Keratinocyte (primary cell): Measurements from ENCODE around the gene POP4. TPM values are rescaled to one million over a fixed set of nuclear protein-coding genes. Genes with fewer than 3 reads are reported as not detected.

ENCODE experiments used
- DNase-seq: peaks from one replicate; pipeline ENCODE4 v3.0.0-alpha.2; 2011; ENCODE audit warnings: low read depth, missing footprints, low spot score
- FAIRE-seq: peaks from 2 replicates; lab custom pipeline; 2011; peaks lifted over from hg19 to GRCh38; lab: Jason Lieb, UNC
- H2AFZ ChIP-seq: 2 replicates; pipeline ENCODE4 v1.6.0; 2012; ENCODE audit warnings: low read length, control low read depth, inconsistent platforms; ENCODE audit not compliant: control insufficient read depth
- H3K27ac ChIP-seq: 2 replicates; pipeline ENCODE4 v1.5.1; 2011; ENCODE audit warnings: low read length; ENCODE audit not compliant: control insufficient read depth, insufficient read depth
- H3K27me3 ChIP-seq: 3 replicates; pipeline ENCODE4 v1.6.0; 2011; ENCODE audit warnings: low read length; ENCODE audit not compliant: control insufficient read depth, insufficient read depth; ENCODE audit errors: extremely low read depth
- H3K36me3 ChIP-seq, 2 experiments: 2 replicates in 1 of 2; 3 replicates in 1 of 2; pipeline ENCODE4 v1.5.1; 2011; ENCODE audit warnings: low read length in 2 of 2, mild to moderate bottlenecking in 1 of 2; ENCODE audit not compliant: control insufficient read depth in 2 of 2, insufficient read depth in 2 of 2; ENCODE audit errors: extremely low read depth in 1 of 2
- H3K4me1 ChIP-seq: 3 replicates; pipeline ENCODE4 v1.5.1; 2011; ENCODE audit warnings: low read length; ENCODE audit not compliant: control insufficient read depth, insufficient read depth; ENCODE audit errors: extremely low read depth
- H3K4me2 ChIP-seq: 3 replicates; pipeline ENCODE4 v1.6.0; 2011; ENCODE audit warnings: low read depth, low read length; ENCODE audit not compliant: control insufficient read depth, insufficient read depth; ENCODE audit errors: extremely low read depth
- H3K4me3 ChIP-seq, 3 experiments: fragments of 200-600 bp in 1 of 3; sonication (generic) in 1 of 3; 2 replicates in 2 of 3; 3 replicates in 1 of 3; pipeline ENCODE4 v1.5.1; 2011 to 2016; ENCODE audit warnings: low read length in 3 of 3, mild to moderate bottlenecking in 3 of 3, control low read depth in 2 of 3, inconsistent platforms in 1 of 3, low read depth in 1 of 3, mixed read lengths in 1 of 3, mixed run types in 1 of 3, moderate library complexity in 1 of 3; ENCODE audit not compliant: control insufficient read depth in 2 of 3, insufficient read depth in 2 of 3; ENCODE audit errors: extremely low read depth in 1 of 3
- H3K79me2 ChIP-seq: 2 replicates; pipeline ENCODE4 v1.6.0; 2012; ENCODE audit warnings: low read length; ENCODE audit not compliant: control insufficient read depth, insufficient read depth
- H3K9ac ChIP-seq: 3 replicates; pipeline ENCODE4 v1.6.0; 2011; ENCODE audit warnings: low read length; ENCODE audit not compliant: control insufficient read depth, insufficient read depth; ENCODE audit errors: extremely low read depth
- H3K9me1 ChIP-seq: 3 replicates; pipeline ENCODE4 v1.6.0; 2011; ENCODE audit warnings: low read length; ENCODE audit not compliant: control insufficient read depth, insufficient read depth; ENCODE audit errors: extremely low read depth
- H3K9me3 ChIP-seq: 2 replicates; pipeline ENCODE4 v1.5.1; 2012; ENCODE audit warnings: low read depth, low read length; ENCODE audit not compliant: control insufficient read depth
- H4K20me1 ChIP-seq: 3 replicates; pipeline ENCODE4 v1.6.0; 2011; ENCODE audit warnings: low read length; ENCODE audit not compliant: control insufficient read depth, insufficient read depth; ENCODE audit errors: extremely low read depth
- CTCF ChIP-seq, 3 experiments: IDR thresholded peaks in 1 of 3; conservative IDR thresholded peaks in 1 of 3; optimal IDR thresholded peaks in 1 of 3; 2 replicates in 2 of 3; 3 replicates in 1 of 3; pipeline versions ENCODE3 to v1.5.1; 2011; ENCODE audit warnings: low read length in 3 of 3, mild to moderate bottlenecking in 3 of 3, moderate library complexity in 2 of 3, control low read depth in 1 of 3, inconsistent platforms in 1 of 3; ENCODE audit not compliant: insufficient read depth in 2 of 3; ENCODE audit errors: extremely low read depth in 1 of 3
- EZH2 ChIP-seq: IDR thresholded peaks from one replicate; pipeline ENCODE4 v1.6.1; 2012; ENCODE audit warnings: inconsistent platforms, mild to moderate bottlenecking, low read length, moderate library complexity
- dilution Hi-C: fragments of 300-500 bp; cut with MboI; formaldehyde crosslinking; loops from one replicate; pipeline ENCODE4 v1.7.0; 2020; ENCODE audit warnings: low sequenced_read_pairs; ENCODE audit not compliant: extremely low pct_ligation_motif_present
- polyA plus RNA-seq, 5 experiments: library from polyadenylated mRNA; depleted of rRNA in 3 of 5; stranded (reverse) in 3 of 5; stranded (forward) in 1 of 5; unstranded in 1 of 5; fragments of >200 nt; gene quantifications; 1 replicate in 1 of 5; 2 replicates in 3 of 5; 3 replicates in 1 of 5; pipeline versions ENCODE4 v1.2.1 to v1.2.3, GENCODE V29; 2011 to 2012; ENCODE audit warnings: missing spikeins in 2 of 5, low read depth in 1 of 5, low replicate concordance in 1 of 5

The POP4 gene
- polyA plus RNA-seq, 1 donor (not counting 4 experiments of a cell fraction or from before 2014, with no cell fraction given) = 104 TPM

DNA sequence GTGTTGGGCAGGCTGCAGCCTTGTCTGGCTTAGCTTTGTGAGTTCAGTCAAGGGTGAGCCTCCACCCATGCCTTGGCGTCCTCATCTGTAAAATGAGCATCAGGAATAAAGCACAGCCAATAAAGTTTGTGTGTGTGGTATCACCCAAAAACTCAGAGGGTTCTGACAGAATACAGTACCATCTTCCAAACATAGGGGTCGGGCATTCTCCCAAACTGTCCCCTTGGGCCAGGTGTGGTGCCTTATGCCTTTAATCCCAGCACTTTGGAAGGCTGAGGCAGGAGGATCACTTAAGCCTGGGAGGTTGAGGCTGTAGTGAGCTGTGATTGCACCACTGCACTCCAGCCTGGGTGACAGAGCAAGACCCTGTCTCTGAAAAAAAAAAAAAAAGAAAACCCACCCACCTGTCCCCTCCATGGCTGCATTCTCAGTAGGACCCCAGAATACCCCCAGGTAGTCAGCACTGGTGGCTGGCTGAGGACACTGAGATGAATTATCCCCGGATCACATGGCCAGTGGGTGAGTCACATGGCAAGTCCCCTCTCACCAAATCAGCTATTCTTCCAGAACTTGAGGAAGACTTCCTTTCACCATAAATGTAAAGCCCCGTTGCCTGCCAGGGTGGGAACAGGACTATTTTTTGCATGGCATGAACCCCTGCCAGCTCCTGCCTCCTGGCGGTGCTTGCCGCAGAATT is 18.6 kb downstream of the POP4 start:
- Histone ChIP-seq H3K4me1 (peaks cover 2% of the 10 kb centered on the region), H3K27me3 (peaks cover 3% of the 10 kb centered on the region), H3K9me3 (no peaks in the 10 kb centered on the region), H3K4me3 (no peak overlapping the region), H3K9ac (no peak overlapping the region), H3K36me3 (no peaks in the 10 kb centered on the region), H3K4me2 (no peak overlapping the region), H2AFZ (no peak overlapping the region), H3K79me2 (no peaks in the 10 kb centered on the region), H3K27ac (no peak overlapping the region), H4K20me1 (no peaks in the 10 kb centered on the region), H3K9me1 (no peaks in the 10 kb centered on the region)
- dilution Hi-C loops = no loop called here
- FAIRE-seq (no peak), DNase-seq (no peak)
- no peak for TF ChIP-seq EZH2

- no peaks in the 10 kb centered on the region for H3K79me2 ChIP-seq
- H3K9me3 ChIP-seq = no peaks in the 10 kb centered on the region
- peaks cover 3% of the 10 kb centered on the region for H3K27me3 ChIP-seq
- no peak overlapping the region for H3K27ac ChIP-seq
- peaks cover 4% of the 10 kb centered on the region for H3K4me1 ChIP-seq
- no peaks in the 10 kb centered on the region for H4K20me1 ChIP-seq
- H3K4me2 ChIP-seq = no peak overlapping the region
- no peak for TF ChIP-seq CTCF (optimal IDR thresholded peaks at IDR 0.05 in 1 of 3, IDR thresholded peaks at IDR 0.05 in 1 of 3, conservative IDR thresholded peaks at IDR 0.05 in 1 of 3; ENCODE audit: extremely low read depth in 1 of 3, insufficient read depth in 2 of 3, low read length in 3 of 3)
- no peak for TF ChIP-seq EZH2
- H3K9ac ChIP-seq = no peak overlapping the region
- no peak overlapping the region for H2AFZ ChIP-seq
- dilution Hi-C loops = no loop called here
- DNase-seq = no peak
- FAIRE-seq = no peak
- H3K36me3 ChIP-seq = no peaks in the 10 kb centered on the region
- no peak overlapping the region for H3K4me3 ChIP-seq
- no peaks in the 10 kb centered on the region for H3K9me1 ChIP-seq
Observed at GRCh38 chr19:29625186-29625651, 19.1 kb downstream of the POP4 start.
